SHP77 (cell line): Measurements from ENCODE around the gene KIN.
"Not testable (repeated sequence)": the region's sequence is repeated elsewhere in the genome, so short reads cannot be mapped to it uniquely, and the experiment has no call there.

ENCODE experiments used
- DNase-seq, 2 experiments: peaks; one replicate each; lab custom pipeline; 2025; lab: John Stamatoyannopoulos, UW

Gene KIN

DNA sequence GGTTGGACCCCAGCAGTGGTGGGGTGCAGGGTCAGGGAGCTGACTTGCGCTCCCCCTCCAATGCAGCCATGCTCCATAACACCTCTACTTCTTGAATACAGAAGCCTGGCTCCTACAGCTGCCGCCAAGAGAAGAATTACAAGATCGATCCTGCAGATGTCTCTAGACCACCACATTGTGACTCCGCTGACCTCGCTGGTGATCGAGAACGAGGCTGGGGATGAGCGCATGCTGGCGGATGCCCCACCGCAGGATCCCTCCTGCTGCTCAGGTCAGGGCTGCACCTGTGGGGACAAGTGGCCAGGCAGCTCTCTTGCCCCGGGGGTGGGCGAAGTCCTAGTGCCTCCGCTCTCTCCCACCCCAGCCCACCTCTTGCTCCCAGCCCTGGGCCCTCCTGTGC, 53.0 kb downstream of the KIN start:
- no peak for DNase-seq

DNA sequence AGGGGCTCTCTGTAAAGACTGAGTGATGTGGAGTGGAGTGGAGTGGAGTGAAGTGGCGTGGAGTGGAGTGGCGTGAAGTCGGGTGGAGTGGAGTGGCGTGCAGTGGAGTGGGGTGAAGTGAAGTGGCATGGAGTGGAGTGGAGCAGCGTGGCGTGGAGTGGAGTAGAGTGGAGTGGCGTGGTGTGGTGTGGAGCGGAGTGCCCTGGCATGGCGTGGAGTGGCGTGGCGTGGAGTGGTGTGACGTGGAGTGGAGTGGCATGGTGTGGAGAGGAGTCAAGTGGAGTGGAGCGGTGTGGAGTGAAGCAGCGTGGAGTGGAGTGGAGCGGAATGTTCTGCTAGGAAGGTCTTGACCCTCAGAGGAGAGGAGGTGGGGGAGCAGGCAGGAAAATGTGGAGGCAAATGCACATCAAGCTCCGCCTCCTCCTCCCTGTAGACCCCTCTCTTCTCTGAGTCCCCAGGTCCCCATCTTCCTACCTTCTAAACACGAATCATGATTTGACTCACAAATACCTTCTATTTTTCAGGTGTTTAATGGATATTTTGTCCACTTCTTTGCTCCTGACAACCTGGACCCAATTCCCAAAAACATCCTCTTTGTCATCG, 64.8 kb downstream of the KIN start:
- no peak for DNase-seq

DNA sequence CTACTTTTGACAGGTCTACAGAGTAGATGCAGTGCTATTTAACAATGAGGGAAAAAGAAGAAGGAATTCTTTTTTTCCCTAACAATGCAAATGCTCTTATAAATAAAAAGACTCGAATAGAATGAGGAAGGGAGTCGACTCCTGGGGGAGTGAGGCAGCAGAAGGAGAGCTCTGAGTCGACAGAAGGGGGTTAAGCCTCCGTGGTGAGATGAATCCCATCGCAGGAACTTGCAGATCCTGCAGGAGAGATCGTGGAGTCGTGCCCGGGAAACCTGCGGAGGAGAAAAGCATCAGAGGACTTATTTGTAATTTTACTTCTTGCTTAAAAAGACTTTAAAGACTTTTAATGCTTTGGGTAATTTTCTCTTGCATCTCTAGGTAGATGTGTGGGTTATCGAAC, 67.3 kb downstream of the KIN start:
- no peak for DNase-seq

- no peak for DNase-seq
Measured at GRCh38 chr10:7718685-7719084, 69.1 kb downstream of the KIN start.

GRCh38 chr10:7717767-7718166, 70.0 kb downstream of the KIN start:
- no peak for DNase-seq

- DNase-seq: no peak
Measured at GRCh38 chr10:7715515-7715914, 72.3 kb downstream of the KIN start.

DNA sequence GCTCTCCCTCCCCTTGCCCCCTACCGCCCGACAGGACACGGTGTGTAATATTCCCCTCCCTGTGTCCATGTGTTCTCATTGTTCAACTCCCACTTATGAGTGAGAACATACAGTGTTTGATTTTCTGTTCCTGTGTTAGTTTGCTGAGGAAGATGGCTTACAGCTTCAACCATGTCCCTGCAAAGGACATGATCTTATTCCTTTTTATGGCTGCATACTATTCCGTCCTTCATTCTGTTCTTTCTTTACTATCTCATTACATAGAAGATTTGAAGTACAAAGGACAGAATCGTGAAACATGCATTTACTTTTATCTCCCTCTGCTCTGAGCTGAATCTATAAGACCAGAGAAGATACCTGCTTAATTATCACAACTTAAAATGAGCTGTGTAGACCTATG, 76.7 kb downstream of the KIN start:
- DNase-seq: not testable (repeated sequence)

DNA sequence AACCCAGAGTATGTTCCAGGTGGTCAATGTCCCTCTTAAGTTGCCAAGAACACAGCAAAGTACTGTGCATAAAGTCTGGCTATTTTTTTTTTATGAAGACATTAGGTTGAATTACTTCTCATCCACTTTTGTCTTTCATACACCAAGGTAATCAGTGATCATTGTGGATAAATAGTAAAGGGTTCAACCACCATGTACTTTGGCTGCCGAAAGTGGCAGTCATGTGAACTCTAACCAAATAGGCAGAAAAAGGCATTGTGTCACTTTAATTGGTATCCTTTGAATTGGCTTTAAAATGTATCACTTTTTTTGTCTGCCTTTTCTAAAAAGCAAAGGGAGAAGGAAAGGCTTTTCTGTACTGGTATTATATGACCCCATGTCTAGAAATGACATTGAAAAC, 77.3 kb downstream of the KIN start:
- no peak for DNase-seq

GRCh38 chr10:7708832-7709231, 79.0 kb downstream of the KIN start:
- no peak for DNase-seq

DNA sequence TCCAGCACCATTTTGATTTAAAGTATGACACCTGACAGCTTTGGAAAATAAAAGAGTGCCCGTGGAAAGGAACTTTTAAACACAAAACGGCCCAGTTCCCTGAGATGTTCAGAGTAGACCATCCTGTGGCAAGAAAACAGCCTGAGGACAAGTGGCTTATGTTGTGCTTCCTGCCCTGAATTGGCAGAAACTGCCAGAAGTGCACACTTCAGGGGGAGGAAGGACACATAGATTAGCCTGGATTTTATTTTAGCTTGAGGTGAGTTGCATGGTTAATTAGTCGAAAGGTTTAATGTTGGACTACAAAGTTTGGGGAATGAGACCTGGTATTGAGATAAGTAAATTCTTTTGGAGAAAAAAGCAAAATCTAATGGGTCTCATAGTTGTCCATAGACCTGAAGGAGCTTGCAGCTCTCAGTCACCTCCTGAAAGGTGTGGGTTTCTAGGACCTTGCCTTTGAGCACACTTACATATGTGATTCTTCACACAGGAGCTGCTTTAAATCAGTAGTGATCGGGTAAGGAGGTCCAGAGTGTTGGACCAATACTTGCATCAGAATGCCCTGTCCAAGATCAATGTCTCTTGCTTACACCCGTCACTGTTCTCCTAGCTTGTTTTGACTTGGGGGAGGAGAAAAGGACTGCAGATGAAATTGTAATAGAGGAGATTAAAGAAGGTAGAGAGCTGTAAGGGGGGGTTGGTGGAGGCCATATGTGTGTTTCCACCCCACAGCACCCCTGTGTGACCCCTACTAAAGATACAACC, 79.8 kb downstream of the KIN start:
- no peak for DNase-seq

DNA sequence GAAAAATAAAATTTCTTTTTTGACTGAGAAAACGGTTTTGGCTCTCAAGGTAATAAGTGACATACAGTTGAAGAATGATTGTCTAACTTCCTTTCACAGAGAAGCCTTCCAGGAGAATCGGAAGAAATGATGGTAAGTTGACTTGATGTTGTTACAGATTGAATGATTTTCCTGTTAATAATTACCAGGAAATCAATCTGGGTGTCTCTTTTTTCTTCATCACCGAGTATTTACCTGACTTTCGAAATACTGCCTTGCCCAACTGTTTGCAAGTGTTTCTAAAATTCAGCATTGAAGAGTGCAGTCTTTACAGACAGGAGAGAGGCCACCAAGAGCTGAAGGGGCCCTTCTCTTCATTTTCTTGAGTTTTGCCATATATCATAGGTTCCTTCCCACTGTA, 80.7 kb downstream of the KIN start:
- DNase-seq: no peak

DNA sequence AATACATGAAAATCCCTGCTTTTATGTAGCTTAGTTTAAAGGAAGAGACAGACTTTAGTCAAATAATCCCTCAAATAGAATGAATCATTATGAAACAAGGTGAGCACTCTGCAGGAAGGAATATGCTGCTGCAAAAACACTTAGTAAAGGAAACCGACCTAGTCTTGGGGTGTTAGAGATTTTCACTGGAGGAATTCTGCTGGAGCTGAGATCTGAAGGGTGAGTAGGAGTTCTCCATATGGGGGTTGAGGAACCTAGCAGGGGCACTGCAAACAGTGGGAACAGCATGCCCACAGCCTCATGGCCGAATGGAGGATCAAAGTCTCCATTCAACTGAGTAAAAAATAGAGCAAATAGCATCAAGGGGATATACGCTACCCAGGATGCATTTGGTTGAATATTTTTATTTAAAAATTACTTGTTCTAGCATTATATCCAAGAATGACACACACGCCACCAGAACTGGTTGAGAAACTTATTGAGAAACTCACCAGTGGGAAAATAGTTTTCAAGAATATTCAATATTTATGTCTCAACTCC, 81.2 kb downstream of the KIN start:
- no peak for DNase-seq

- DNase-seq: no peak
Measured at GRCh38 chr10:7705341-7705740, 82.5 kb downstream of the KIN start.

DNA sequence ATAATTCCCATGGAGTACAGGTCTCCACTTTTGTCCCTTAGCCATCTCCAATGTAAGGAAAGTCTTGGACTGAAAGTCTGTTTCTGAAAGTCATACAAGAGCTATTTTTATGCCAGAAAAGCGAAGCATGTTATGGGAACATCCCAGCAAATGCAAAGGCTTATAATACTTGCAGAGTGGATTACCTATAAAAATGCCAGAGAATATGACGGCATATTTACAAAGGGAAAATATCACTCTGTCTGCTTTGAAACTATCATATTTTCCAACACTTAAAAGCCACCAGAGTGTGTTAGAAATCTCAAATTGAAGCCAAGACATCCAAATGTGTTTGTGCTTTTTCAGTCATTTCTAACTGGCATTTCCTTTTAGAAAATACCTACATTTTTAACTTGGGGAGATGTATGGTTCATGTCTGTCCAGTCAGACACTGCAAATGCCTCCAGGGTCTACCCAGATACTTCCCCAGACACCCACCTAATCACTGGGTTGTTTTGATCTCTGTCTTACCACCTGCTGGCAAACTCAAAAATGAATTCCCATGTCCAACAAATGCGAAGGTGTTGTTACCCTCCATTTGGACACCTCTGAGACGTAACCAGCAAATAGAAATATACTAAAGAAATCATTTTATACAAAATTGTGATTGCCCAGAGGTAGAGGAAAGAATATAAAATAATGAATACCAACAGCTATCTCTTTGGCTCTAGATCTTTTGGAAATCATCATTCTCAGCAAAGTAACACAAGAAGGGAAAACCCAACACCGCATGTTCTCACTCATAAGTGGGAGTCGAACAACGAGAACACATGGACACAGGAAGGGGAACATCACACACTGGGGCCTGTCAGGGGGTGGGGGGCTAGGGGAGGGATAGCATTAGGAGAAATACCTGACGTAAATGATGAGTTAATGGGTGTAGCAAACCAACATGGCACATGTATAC, 83.4 kb downstream of the KIN start:
- DNase-seq: no peak

- DNase-seq: no peak
Measured at GRCh38 chr10:7703140-7703539, 84.7 kb downstream of the KIN start, which contains the start of gene ITIH2. Gene ITIH2 (plus strand): TSS chr10:7703316. CDS start chr10:7703435, 119 bp downstream.

GRCh38 chr10:7702288-7702812, 85.4 kb downstream of the KIN start:
- no peak for DNase-seq

- no peak for DNase-seq
Measured at GRCh38 chr10:7701158-7701742, 86.5 kb downstream of the KIN start.
